Transverse colon (tissue), 4 donors: Measurements from ENCODE around the gene SLC4A7. TPM values are rescaled to one million over a fixed set of nuclear protein-coding genes. Genes with fewer than 3 reads are reported as not detected.

Experiments
- DNase-seq: peaks from one replicate; pipeline ENCODE4 v3.0.0-alpha.2; 2019
- H3K27ac ChIP-seq, 4 donors: fragments of 200-600 bp; sonication (generic); 2 replicates each; pipeline ENCODE4 v1.5.1; 2016 to 2018; ENCODE audit warnings: inconsistent platforms in 4 of 4
- H3K27me3 ChIP-seq: fragments of 200-600 bp; sonication (generic); 2 replicates; pipeline ENCODE4 v1.5.1; 2017; ENCODE audit warnings: inconsistent platforms
- H3K36me3 ChIP-seq, 4 donors: fragments of 200-600 bp; sonication (generic); 2 replicates each; pipeline ENCODE4 v1.5.1; 2017 to 2019; ENCODE audit warnings: inconsistent platforms in 4 of 4
- H3K4me1 ChIP-seq, 4 donors: fragments of 200-600 bp; sonication (generic); 2 replicates each; pipeline ENCODE4 v1.5.1; 2017 to 2020; ENCODE audit warnings: inconsistent platforms in 4 of 4
- H3K4me3 ChIP-seq, 4 donors: fragments of 200-600 bp; sonication (generic); 1 replicate in 1 of 4; 2 replicates in 3 of 4; pipeline versions ENCODE4 v1.5.1 to v1.6.1; 2017 to 2019; ENCODE audit warnings: inconsistent platforms in 4 of 4
- H3K9me3 ChIP-seq, 2 donors: fragments of 200-600 bp; sonication (generic); 2 replicates each; pipeline ENCODE4 v1.5.1; 2017 to 2019; ENCODE audit warnings: inconsistent platforms in 2 of 2
- EP300 ChIP-seq: sonication (generic); formaldehyde crosslinking; IDR thresholded peaks from one replicate; pipeline ENCODE4 v1.6.1; 2017; ENCODE audit warnings: antibody characterized with exemption, low read depth
- POLR2A ChIP-seq: fragments of 450-650 bp; IDR thresholded peaks from one replicate; pipeline ENCODE4 v1.6.1; 2016; ENCODE audit warnings: antibody characterized with exemption, mild to moderate bottlenecking, moderate library complexity
- POLR2AphosphoS5 ChIP-seq, 3 donors: sonication (generic); formaldehyde crosslinking; IDR thresholded peaks; one replicate each; pipeline ENCODE4 v1.6.1; 2016; ENCODE audit warnings: antibody characterized with exemption in 3 of 3
- WGBS, 2 donors: methylation state at CpG; one replicate each; pipeline ENCODE4 v1.1.5; 2018; ENCODE audit warnings: low coverage in 1 of 2; 5-methylcytosine and 5-hydroxymethylcytosine counted together
- in situ Hi-C, 4 donors: fragments of 200-750 bp; cut with MboI; loops; one replicate each; pipeline versions ENCODE4 v1.15.0 to v1.15.1; 2017; ENCODE audit warnings: low sequenced_read_pairs in 3 of 4, low pct_ligation_motif_present in 1 of 4, low pct_unique_long_range_greater_than_20kb in 1 of 4
- intact Hi-C: fragments of 100-400 bp; cut with DNase I; formaldehyde crosslinking; loops from one replicate; pipeline ENCODE4 v1.15.1; 2023; ENCODE audit warnings: low total_unique reads
- total RNA-seq, 4 donors: library from RNA; depleted of rRNA; stranded (reverse); fragments of >200 nt; gene quantifications; one replicate each; pipeline ENCODE4 v1.1.0, GENCODE V29; 2016
- TF ChIP-seq, protein P1 (sequence below), 5 experiments: fragments of 200-600 bp in 3 of 5; fragments of 450-650 bp in 2 of 5; sonication (generic) in 3 of 5; IDR thresholded peaks; 1 replicate in 2 of 5; 2 replicates in 3 of 5; pipeline ENCODE4 v1.5.1; 2016 to 2017; ENCODE audit warnings: antibody characterized with exemption in 5 of 5, inconsistent platforms in 3 of 5, mild to moderate bottlenecking in 2 of 5, moderate library complexity in 1 of 5

The SLC4A7 gene
- total RNA-seq, 4 donors from 2014 or later, result 22.7 to 45.6 (median 35.4) TPM

DNA sequence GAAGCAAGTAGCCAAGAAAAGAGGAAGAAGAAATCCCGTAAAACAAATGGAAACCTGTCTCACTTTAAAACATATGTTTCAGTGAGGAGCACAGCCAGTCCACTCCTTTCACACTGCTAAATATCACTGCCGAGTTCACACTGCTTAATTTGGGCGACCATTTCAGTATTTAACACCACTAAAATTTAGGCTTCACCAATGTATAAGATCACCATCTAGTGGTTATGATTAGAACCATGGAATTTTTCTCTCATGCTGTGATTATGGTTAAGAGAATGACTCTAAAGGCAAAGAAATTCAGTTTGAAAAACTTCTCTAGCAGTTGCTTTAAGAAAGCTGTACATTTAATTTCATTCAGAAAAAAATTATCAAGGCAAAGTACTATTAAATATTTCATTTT lies 16.6 kb downstream of the SLC4A7 start:
- Histone ChIP-seq H3K4me3 (no peak overlapping the region), H3K9me3 (no peaks in the 10 kb centered on the region), H3K4me1 (peaks cover 0 to 19% (median 5%) of the 10 kb centered on the region in 4 donors), H3K27me3 (no peaks in the 10 kb centered on the region), H3K36me3 (no peaks in the 10 kb centered on the region), H3K27ac (no peak overlapping the region)
- TF ChIP-seq POLR2A (no peak), POLR2AphosphoS5 (IDR thresholded peaks at IDR 0.05) (no peak)
- TF ChIP-seq, protein P1, sequence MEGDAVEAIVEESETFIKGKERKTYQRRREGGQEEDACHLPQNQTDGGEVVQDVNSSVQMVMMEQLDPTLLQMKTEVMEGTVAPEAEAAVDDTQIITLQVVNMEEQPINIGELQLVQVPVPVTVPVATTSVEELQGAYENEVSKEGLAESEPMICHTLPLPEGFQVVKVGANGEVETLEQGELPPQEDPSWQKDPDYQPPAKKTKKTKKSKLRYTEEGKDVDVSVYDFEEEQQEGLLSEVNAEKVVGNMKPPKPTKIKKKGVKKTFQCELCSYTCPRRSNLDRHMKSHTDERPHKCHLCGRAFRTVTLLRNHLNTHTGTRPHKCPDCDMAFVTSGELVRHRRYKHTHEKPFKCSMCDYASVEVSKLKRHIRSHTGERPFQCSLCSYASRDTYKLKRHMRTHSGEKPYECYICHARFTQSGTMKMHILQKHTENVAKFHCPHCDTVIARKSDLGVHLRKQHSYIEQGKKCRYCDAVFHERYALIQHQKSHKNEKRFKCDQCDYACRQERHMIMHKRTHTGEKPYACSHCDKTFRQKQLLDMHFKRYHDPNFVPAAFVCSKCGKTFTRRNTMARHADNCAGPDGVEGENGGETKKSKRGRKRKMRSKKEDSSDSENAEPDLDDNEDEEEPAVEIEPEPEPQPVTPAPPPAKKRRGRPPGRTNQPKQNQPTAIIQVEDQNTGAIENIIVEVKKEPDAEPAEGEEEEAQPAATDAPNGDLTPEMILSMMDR (IDR thresholded peaks at IDR 0.05), result peak; percentile 51 to 68 (median 58)
- no peak for DNase-seq
- WGBS, 2 donors, result 0 to 9% methylated on average over 3 of the region's 3 CpGs
- in situ Hi-C loops (loop anchor here in 2 of 4 donors (5.0 to 10.0 kb wide), 2 partner anchors 153 to 155 kb away; no protein-coding TSS in a partner anchor), intact Hi-C loops (no loop called here)

GRCh38 chr3:27464646-27465045 lies 19.5 kb downstream of the SLC4A7 start:
- H3K4me3 ChIP-seq, result no peak overlapping the region
- H3K36me3 ChIP-seq, result no peaks in the 10 kb centered on the region
- in situ Hi-C loops, result loop anchor here in 2 of 4 donors (5.0 to 10.0 kb wide), 2 partner anchors 150 to 152 kb away; no protein-coding TSS in a partner anchor
- no peaks in the 10 kb centered on the region for H3K27me3 ChIP-seq
- peaks cover 0 to 10% (median 7%) of the 10 kb centered on the region in 4 donors for H3K4me1 ChIP-seq
- 97 to 100% methylated on average over 1 to 19 of the region's 19 CpGs for WGBS, 2 donors
- no peak for DNase-seq
- no peak overlapping the region for H3K27ac ChIP-seq
- TF ChIP-seq POLR2AphosphoS5 (IDR thresholded peaks at IDR 0.05) (no peak), EP300 (no peak), POLR2A (no peak)
- TF ChIP-seq, protein P1 (IDR thresholded peaks at IDR 0.05), result no peak
- intact Hi-C loops, result no loop called here
- H3K9me3 ChIP-seq, result no peaks in the 10 kb centered on the region

DNA sequence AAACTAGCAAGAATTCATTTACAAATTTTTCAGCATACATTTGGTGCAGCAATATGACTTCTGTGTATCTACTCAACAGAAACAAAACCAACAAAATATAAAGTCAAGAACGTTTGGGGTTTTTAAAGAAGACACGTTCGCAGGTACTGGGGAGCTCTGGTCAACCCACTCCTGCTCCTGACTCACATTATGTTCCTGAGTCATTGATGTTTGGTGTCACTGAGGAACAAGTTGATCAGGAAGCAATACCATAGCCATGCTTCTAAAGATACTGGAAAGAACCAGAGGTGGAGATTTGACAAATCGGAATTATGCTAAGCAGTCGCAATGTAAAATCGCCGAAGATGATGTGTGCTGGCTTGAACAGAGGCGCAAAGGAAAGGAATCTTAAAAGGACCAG lies 22.0 kb downstream of the SLC4A7 start:
- 95 to 97% methylated on average over 8 of the region's 8 CpGs for WGBS, 2 donors
- no peak for TF ChIP-seq POLR2AphosphoS5 (IDR thresholded peaks at IDR 0.05)
- TF ChIP-seq EP300, result no peak
- no peak for TF ChIP-seq POLR2A
- TF ChIP-seq, protein P1 (IDR thresholded peaks at IDR 0.05), result no peak
- in situ Hi-C loops, result loop anchor here in 1 of 4 donors (10.0 kb wide), 1 partner anchor 147 kb away; no protein-coding TSS in a partner anchor
- DNase-seq, result no peak
- Histone ChIP-seq H3K4me1 (peaks cover 0 to 6% (median 3%) of the 10 kb centered on the region in 4 donors), H3K9me3 (no peaks in the 10 kb centered on the region), H3K36me3 (no peaks in the 10 kb centered on the region), H3K27me3 (no peaks in the 10 kb centered on the region), H3K27ac (no peak overlapping the region), H3K4me3 (no peak overlapping the region)
- intact Hi-C loops, result no loop called here

DNA sequence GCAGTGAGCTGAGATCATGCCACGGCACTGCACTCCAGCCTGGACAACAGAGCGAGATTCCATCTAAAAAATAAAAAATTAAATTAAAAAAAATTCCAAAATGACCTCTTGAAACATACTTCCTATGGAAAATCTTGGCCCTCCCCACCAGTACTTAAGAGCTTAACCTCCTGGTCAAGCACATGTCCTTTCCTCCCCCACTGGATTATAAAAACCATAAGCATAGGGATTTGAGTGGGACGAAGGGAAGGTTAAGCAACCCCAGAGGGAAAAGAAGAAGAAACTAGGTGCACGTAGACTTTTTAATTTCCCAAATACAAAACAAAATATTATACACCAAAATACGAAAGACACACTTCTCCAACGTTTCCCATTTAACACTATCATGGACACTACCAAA lies 25.3 kb downstream of the SLC4A7 start:
- WGBS, 2 donors, result 70 to 80% methylated on average over 4 to 6 of the region's 6 CpGs
- H3K27me3 ChIP-seq, result no peaks in the 10 kb centered on the region
- in situ Hi-C loops (no loop called here), intact Hi-C loops (no loop called here)
- no peak for DNase-seq
- H3K27ac ChIP-seq, result no peak overlapping the region
- no peaks in the 10 kb centered on the region for H3K9me3 ChIP-seq
- no peaks in the 10 kb centered on the region for H3K36me3 ChIP-seq
- TF ChIP-seq POLR2A, result no peak
- no peak for TF ChIP-seq POLR2AphosphoS5 (IDR thresholded peaks at IDR 0.05)
- TF ChIP-seq EP300, result no peak
- TF ChIP-seq, protein P1 (IDR thresholded peaks at IDR 0.05), result no peak
- H3K4me1 ChIP-seq, result peaks cover 0 to 12% (median 3%) of the 10 kb centered on the region in 4 donors
- no peak overlapping the region for H3K4me3 ChIP-seq
